Activated CD4-positive, alpha-beta T cell treated with anti-CD3 and anti-CD28 coated beads, Interleukin-2, amount 50 U/mL, for 4 hours (primary cell): ENCODE results near the gene HEBP2.
"Not testable (repeated sequence)": the region's sequence is repeated elsewhere in the genome, so short reads cannot be mapped to it uniquely, and the experiment has no call there.

ENCODE experiments used
- DNase-seq, 2 experiments: peaks; one replicate each; pipeline ENCODE4 v3.0.0-alpha.2; 2020

Gene HEBP2, protein sequence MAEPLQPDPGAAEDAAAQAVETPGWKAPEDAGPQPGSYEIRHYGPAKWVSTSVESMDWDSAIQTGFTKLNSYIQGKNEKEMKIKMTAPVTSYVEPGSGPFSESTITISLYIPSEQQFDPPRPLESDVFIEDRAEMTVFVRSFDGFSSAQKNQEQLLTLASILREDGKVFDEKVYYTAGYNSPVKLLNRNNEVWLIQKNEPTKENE

DNA sequence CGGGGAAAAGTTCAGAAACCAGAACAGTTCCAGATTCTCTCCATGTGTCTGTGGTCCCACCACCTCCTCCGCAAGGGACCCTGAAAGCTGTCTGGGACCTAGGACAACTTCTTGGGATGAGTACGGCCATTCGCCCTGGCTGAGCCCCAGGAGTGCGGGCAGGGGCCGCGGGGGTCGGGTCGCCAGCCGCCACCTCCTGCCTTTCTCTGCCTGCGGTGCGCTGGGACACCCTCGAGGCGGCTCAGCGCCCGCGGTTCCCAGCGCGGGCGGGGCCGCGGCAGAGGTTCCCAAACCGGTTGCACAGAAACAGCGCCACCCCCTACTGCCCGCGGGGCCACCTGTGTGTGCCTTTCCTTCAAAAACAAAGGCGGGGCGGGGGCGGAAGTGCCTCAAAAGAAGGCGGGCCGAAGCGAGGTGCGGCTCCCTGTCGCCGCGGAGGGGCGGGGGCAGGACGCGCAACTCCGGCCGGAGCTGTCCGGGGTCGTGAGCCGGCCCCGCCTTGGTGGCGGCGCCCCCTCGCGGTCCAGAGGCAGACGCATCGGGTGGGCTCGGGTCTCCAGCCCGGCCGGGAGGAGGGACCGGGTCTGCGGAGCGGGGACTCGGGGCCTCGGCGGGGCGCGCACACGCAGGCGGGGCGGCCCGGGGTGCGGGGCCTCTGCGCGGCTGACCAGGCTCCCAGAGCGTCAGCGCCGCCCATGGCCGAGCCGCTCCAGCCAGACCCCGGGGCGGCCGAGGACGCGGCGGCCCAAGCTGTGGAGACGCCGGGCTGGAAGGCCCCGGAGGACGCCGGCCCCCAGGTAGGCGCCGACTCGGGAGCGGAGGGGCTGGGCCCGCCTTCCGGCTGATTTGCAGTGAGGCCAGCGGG is at the start of gene HEBP2:
Gene HEBP2, plus strand, starts transcription at position 423 of the 865 bp plus-strand sequence. Its CDS starts 273 bp downstream, at position 696.
- DNase-seq: peak; percentile 94

DNA sequence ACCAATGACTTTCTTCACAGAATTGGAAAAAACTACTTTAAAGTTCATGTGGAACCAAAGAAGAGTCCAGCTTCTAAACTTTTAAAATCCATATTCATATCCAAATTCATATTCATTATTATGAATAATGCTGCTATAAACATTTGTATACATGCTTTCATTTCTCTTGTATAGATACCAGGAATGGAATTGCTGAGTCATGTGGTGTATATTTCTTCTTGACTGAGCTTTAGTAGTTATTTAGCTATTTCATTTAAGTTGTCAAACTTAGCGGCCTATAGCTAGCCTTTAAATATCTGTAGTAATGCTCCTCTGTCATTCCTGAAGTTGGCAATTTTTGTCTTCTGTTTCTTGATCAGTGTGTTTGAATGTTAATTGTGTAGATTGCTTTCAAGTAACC is 46.1 kb upstream of the HEBP2 start:
- no peak for DNase-seq

GRCh38 chr6:138368684-138369083 is 35.3 kb upstream of the HEBP2 start:
- not testable (repeated sequence) for DNase-seq

- DNase-seq: no peak
These were observed 33.2 kb upstream of the HEBP2 start for GRCh38 chr6:138370631-138371451.

DNA sequence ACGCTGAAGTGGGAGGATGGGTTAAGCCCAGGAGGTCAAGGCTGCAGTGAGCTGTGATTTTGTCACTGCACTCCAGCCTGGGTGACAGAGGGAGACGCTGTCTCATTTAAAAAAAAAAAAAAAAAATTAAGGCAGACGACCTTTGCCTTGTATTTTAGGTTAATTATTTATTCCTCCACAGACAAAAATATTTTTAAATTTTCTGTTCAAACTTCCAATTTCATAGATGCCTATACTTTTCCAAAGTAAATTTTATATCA is 32.6 kb upstream of the HEBP2 start:
- no peak for DNase-seq

DNA sequence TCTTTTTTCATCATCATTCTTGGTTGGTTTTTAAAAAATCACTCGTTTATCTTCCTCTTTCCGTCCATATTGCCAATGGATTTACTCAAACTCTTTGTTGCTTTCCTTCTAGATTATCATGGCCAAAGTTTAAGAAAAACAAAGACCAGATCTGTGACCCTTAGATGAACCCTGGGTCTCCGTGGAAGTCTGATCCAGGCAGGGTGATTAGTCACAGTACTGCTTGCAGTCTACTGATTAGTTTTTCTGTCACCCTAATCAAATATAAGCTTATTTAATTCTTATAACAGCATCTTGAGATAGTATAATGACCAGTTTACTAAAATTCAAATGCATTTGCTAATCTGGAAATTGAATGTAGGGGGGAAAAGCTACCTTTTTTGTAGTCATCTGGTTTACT is 32.3 kb upstream of the HEBP2 start:
- no peak for DNase-seq

DNA sequence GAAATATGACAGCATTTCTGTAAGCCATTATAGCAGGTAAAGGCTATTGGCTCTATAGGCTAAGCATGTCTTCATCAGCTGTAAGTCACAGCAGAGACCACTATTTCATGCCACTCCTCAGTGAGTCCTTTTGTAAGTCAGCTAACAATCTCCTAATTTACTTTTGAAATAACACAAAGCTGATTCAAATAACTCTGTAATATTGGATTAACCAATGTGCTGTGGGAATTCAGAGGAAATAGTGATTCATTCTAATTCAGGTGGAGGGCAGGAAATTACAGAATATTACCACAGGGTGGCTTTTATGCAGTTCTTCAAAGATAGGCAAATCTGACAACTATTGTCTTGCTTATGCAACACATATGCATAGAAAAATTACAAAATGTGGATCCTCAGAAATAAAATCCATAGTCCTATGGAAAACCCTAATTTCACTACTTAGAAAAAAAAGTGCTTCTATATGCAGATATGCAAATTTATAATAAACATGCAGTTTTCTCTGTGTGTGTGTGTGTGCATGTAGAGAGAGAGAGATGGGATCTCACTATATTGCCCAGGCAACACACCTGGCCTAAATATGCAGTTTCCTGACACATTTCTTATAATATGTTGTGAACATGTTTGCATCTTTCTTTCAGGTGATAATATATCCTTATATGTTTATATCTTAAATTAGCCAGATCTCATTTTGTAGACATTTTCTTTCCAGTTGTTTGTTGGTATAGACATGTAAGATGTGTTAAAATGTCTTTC is 31.1 kb upstream of the HEBP2 start:
- DNase-seq: no peak

- no peak for DNase-seq
These were observed 29.8 kb upstream of the HEBP2 start for GRCh38 chr6:138374230-138374629.

DNA sequence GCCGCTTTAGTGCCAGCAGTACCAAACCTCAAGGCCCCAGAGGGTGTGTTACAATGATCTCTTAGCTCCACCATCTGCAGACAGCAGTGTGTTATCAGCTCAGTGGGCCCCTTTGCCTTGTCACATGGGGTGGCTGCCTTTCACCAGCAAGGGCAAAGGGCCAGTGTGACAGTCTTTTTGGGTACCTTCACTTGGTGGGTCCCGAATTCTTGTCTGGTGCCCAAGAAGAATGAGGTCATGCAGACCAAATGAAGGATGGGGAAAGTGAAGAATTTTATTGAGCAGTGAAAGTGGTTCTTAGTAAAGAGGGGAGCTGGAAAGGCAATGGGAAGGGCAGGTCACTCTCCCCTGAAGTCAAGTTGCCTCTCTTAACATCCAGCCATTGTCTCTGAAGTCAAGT is 29.2 kb upstream of the HEBP2 start:
- DNase-seq: no peak

- DNase-seq: no peak
These were observed 27.0 kb upstream of the HEBP2 start for GRCh38 chr6:138377042-138377441.

DNA sequence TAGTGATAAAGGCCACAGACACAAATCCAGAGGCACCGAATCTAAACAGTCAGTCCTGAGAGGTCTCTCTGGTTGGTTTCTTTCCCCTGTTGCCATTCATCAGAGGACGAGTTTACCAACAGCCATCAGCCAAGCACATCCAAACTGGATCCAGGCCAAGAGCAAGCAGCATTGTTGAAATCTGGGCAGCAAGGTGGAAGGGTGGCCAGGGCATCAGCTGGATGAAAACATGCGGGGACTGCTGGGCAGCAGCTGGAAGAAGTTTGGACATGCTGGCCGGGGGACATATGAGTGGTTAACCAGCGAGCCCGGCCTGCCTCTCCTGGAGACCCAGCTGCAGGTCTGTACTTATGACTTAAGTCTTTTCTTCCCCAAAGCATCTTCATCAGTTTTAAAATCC is 26.2 kb upstream of the HEBP2 start, which contains the start of gene SMIM28:
Gene SMIM28, plus strand, starts transcription at position 62 of the 400 bp plus-strand sequence. Its CDS starts 168 bp downstream, at position 230.
- no peak for DNase-seq

DNA sequence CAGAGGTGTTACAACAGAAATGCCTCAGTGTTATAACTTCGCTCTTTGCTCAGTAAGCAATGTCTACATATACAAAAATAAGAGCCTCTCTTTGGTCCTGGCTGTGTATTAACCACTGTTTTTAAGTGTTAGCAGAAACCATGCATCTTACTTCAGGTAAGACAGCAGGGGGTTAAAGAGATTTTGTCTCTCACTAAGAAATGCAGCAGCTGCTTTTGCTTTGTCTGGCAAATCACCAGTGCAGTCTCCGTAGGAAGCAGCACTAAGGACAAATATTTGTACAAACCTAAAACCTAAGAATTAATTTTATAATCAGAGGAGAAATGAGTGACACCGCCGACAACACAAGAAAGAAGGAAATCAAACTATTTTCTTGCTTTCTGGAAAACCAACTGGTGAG is 25.6 kb upstream of the HEBP2 start:
- no peak for DNase-seq

GRCh38 chr6:138382498-138383265 is 21.3 kb upstream of the HEBP2 start:
- no peak for DNase-seq

DNA sequence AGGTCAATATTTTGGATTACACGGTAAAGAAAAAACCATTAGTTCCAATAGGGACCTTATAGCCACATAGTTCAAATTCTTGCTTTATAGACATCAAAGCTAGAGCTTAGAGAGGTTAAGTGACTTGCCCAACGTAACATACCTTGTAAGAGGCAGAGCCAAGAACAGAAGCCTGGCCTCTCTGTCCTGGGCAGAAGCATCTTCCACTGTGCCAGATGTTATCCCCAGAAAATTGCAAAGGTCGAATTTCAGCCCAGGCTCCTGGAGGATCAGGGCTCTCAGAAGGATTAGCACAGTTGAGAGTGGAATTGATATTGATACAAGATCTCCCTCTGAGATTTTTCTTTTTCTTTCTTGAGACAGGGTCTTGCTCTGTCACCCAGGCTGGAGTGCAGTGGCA is 20.2 kb upstream of the HEBP2 start:
- DNase-seq: no peak

- DNase-seq: no peak
These were observed 17.1 kb upstream of the HEBP2 start for GRCh38 chr6:138386897-138387296.

- no peak for DNase-seq
These were observed 16.2 kb upstream of the HEBP2 start for GRCh38 chr6:138387577-138388368.

DNA sequence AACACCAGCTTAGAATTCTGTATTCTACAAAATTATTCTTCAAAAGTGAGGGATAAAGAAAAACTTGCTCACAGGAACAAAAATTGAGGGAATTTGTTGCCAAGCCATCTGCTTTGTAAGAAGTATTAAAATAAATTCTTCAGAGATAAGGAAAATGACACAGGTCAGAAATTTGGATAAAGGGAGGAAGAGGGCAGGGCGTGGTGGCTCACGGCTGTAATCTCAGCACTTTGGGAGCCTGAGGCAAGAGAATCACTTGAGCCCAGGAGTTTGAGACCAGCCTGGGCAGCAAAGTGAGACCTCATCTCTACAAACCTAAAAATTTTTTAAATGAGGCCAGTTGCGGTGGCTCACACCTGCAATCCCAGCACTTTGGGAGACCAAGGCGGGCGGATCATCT is 14.5 kb upstream of the HEBP2 start:
- DNase-seq: no peak

GRCh38 chr6:138393871-138394783 is 9.9 kb upstream of the HEBP2 start:
- DNase-seq: no peak

DNA sequence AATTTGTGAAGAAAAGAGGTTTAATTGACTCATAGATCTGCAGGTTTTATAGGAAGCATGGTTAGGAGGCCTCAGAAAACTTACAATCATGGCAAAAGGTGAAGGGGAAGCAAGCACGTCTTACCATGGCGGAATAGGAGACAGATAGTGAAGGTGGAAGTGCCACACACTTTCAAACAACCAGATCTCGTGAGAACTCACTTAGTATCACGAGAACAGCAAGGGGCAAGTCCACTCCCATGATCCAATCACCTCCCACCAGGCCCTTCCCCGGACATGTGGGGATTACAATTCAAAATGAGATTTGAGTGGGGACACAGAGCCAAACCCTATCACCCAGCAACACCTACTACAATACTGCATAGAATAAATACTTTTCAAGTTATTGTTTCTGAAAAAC is 7.3 kb upstream of the HEBP2 start:
- no peak for DNase-seq
